Stimulated activated CD4-positive, alpha-beta T cell treated with anti-CD3 and anti-CD28 coated beads, Interleukin-2, amount 100 ng/mL, for 24 hours (primary cell): ENCODE results near the gene ASPDH.
"Not testable (repeated sequence)": the region's sequence is repeated elsewhere in the genome, so short reads cannot be mapped to it uniquely, and the experiment has no call there.

Source experiments
- DNase-seq, 2 donors: peaks; one replicate each; pipeline ENCODE4 v3.0.0-alpha.2; 2020

The ASPDH gene

DNA sequence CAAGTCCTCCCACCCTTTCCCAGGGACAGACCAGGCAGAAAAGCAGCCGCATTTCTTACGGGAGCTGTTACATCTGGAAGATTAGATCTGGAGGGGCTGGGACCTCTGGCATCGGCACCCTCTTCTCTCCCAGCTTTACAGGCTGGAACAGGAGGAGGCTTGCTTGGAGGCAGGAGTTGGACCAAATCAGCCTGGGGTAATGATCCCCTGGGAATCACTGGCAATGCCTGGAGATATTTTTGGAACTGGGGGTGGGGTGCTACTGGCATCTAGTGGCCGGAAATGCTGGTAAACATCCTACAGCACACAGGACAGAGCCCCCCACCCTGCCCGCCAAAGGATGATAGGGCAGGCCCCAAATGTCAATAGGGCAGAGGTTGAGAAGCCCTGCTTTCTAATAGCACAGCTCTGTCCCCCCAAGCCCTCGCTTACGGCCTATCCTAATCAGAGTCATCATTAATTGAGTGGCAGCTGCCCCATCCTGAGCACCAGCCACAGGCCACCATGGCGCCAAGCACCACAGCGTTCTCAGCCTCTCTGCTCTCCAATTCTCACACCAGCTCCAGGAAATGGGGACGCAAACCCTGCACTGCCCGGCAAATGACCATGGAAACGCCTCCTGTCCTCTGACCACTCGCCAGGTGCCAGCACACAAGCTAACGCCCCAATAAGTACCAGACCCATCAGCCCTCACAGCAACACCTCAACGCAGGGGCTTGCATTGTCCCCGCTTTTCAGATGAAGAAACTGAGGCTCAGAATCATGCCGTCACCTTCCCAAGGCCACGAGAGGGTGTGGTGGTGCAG is 33.9 kb upstream of the ASPDH start:
- no peak for DNase-seq

DNA sequence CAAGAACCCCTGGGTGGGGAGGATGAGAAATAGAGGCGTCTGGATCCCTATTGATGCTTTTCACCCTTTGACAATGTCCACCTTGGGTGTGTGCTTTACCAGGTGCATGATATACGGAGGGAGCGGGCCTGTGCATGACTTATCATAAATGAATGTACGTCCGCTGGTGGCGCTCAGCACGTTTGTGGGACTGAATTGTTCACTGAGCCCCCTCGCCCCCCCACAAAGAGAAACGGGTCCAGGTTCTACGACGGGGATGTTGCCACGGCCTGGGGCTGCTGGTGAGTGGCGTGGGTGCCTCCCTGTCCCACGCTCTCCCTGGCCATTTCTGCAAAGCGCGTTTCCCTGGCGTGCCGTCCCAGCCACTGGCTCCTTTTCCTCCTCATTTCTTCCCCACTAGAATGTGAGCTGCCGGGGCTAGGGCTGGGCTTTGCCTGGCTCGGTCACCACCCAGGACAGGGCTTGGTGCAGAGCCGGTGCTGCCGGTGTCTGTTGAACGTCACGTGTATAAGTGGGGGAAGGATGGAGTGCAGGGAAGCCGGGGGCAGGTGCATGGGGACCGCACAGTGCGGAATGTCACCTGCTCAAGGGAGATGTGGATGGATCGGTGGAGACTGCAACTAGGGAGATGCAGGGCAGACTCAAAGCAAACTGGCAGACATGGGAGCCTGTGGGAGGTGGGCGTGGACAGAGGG is 33.0 kb upstream of the ASPDH start:
- no peak for DNase-seq

GRCh38 chr19:50542943-50543342 is 29.2 kb upstream of the ASPDH start:
- DNase-seq = no peak

DNA sequence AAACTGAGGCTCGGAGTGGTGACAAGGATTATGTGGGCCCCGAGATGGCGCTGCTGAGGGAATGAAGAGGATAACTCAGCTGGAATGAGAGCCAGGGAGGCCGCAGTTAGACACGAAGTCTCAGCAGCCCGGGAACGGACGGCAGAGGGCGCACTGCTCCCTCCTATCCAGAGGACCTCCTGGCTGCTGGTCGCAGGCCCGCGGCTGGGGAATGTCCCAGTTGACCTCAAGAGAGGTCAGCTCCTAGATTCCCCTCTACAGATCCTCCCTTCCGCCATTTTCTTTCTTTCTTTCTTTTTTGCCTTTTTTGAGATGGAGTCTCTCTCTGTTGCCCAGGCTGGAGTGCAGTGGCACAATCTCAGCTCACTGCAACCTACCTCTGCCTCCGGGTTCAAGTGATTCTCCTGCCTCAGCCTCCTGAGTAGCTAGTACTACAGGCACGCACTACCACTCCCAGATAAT is 24.1 kb upstream of the ASPDH start:
- peak; percentile 74 to 83 for DNase-seq

DNA sequence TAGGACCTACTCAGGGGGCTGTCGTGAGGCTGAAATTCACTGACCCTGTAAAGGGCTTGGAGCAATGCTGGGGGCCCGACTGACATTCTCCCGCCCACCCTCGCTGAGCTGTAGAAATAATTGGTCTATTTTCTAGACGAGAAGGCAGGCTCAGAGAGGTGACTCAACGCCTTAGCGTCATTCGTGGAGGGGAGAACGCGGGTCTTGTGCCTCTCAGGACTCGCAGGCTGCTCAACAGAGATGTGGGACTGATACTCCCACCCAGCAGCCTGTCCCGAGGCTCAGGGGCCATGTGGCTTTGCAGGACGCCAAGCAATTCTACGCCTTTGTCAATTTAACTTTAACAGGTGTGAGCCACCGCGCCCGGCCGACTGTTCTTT is 23.6 kb upstream of the ASPDH start:
- no peak for DNase-seq

DNA sequence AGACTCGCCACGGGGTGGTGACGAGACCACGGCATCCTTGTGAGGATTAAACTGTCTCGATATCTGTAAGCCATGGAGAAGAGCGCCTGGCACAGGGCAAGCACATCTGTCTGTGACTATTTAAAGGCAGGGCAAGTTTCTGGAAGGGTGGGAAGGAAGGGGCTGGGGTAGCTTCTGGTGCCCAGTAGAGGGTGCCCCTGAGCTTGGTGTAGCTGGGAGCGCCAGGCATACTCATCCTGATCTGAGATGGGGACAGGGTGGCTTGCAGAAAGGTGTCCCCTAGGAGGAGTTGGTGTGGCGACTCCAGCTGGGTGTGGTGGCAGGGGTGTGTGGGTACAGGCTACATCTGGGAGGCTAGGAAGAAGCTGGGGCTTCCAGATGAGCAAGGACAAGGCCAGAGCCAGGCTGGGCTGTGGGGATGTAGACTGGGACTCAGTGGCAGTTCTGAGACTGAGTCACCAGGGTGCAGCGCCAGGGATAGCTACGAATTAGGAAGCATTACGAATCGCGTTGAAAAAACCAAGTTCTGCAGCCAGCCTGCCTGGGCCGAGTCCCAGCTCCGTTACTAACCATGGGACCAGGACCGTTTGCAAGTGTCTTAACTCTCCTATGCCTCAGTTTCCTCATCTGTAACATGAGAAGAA is 23.1 kb upstream of the ASPDH start:
- DNase-seq = no peak

GRCh38 chr19:50535672-50536187 is 22.0 kb upstream of the ASPDH start:
- DNase-seq = no peak

- DNase-seq = no peak
Observed at GRCh38 chr19:50534478-50534877, 20.8 kb upstream of the ASPDH start.

DNA sequence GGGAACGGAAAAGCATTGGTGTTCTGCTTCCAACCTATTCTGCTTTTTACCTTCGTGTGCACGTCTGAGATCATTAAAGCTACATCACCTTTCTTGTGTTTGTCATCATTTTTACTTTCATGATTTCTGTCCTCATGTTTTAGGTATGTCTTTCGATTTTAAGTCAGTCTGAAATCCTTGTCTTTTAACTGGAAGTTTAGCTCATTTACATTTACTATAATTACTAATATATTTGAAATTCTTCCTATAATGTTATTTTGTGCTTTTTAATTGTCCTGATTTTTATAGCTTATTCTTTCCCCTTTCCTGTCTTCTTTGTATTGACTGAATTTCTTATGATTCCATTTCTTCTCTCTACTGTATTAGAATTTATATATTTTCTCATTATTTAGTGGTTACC is 19.2 kb upstream of the ASPDH start:
- DNase-seq = no peak

GRCh38 chr19:50531171-50531612 is 17.5 kb upstream of the ASPDH start:
- no peak for DNase-seq

GRCh38 chr19:50528052-50528451 is 14.3 kb upstream of the ASPDH start:
- DNase-seq = not testable (repeated sequence)

DNA sequence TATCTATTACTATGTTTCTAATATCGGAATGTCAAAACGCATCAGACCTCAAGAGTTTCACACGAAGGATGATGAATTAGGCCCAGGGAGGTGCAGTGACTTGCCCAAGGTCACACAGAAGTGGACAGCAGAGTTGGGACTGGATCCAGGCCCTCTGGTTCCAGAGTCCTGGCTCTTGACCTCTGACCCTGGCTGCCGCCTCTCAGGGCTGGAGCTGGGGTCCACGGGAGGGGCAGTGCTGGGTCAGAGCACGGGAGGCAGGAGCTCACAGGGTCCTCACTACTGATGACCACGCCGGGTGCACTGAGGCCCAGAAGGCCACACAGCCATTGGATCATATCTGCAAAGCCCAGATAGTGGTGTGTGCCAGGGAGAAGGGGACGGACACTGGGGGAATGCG is 9.2 kb upstream of the ASPDH start:
- no peak for DNase-seq

DNA sequence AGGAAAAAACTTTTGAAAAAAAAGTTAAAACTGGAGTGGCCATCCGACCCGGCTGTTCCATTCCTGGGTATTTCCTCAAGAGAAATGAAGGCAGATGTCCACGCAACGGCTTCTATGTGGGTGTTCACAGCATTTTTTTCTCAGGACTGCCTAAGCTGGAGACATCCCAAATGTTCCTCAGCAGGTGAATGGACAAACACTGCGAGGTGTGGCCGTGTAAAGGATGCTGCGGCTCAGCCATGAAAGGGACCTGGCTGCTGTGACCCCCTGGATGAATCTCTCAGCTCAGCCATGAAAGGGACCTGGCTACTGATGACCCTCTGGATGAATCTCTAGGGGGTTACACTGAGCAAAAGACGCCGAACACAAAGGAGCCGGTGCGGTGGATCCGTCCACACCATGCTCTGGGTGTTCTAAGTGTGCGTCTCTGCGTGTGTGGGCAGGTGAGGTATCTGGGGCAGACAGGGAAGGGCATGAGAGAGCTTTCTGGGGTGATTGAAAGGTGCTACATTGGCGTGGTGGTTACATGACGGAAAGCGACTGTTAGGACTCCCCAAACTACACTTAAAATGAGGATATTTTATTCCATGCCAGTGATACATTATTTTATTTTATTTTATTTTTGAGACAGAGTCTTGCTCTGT is 7.2 kb upstream of the ASPDH start:
- no peak for DNase-seq

- no peak for DNase-seq
Observed at GRCh38 chr19:50519006-50519575, 5.4 kb upstream of the ASPDH start.

DNA sequence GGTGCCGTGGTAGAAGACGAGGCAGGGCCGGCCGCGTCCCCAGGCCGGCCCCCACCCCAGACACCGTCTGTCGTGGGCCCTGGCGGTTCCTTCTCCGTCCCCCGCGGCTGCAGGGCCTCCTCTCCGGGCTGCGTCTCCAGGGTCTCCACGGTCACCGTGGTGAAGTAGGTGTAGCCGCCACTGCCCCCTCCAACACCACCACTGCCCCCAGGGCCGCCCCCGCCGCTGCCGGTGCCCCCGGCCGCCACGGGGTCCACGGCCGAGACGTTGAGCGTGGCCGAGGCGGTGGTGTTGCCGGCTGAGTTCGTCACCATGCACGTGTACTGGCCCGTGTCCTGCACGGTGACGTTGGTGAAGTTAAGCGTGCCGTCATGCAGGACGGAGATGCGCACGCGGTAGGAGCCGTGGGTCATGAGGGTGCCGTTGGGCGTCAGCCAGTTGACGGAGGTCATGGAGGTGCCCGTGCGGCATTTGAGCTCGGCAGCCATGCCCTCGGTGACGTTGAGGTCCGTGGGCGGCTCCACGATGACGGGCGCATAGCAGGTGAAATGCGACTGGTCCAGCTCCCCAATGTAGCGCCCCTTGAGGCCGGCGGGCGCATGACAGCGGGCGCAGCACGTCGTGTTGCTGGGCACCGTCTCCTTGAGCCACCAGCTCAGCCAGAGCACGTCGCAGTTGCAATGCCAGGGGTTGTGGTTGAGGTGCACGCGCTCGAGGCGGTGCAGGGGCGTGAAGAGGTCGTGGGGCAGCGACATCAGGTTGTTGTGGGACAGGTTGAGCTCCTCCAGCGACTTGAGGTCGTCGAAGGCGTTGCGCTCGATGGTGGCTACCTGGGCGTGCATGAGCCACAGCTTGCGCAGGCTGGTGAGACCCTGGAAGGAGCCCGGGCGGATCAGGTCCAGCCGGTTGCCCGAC is 4.6 kb upstream of the ASPDH start:
- DNase-seq = peak in 1 of 2 donors; percentile 21

- DNase-seq = no peak
Observed at GRCh38 chr19:50517704-50518075, 4.0 kb upstream of the ASPDH start.

DNA sequence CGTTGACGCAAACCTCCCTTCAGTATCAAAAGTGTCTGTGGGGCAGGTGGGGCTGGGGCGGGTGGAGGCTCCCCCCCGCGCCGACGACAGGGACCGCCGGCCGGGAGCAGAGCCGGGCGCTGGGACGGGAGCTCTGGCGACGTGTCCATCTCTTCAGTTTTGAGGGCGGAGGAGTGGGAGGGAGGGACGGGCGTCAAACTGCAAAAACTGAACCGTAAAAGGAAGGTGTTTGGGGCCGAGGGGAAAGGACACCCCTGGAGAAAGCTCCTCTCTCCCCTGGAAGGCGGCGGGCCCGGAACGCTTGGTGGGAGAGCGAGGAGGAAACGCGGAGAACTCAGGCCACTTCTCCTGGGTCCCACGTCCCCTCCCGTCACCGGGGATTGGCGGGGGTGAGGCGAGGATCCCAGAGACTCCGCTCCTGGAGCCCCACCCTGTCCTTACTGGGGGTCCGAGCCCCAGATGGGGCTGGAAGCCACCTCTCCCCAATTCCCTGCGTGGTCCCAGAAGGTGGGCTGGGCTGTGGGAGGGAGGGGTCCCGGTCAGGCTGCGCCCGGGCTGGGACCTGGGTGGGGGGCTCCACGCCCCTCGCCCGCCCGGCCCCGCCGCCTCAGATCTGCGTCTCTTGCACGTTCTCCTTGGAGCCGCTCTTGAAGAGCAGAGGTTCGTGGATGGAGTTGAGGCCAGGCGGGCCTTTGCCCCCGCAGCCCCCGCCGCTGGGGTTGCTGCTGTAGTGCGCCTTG is 3.4 kb upstream of the ASPDH start:
- no peak for DNase-seq

- no peak for DNase-seq
Observed at GRCh38 chr19:50516456-50516855, 2.7 kb upstream of the ASPDH start.

- no peak for DNase-seq
Observed at GRCh38 chr19:50515168-50515561, 1.5 kb upstream of the ASPDH start.

- DNase-seq = no peak
Observed at GRCh38 chr19:50514346-50515167, 844 bp upstream of the ASPDH start.
